HG03045 (cell line): ENCODE results near the gene TTC34.
"Not testable (repeated sequence)": the region's sequence is repeated elsewhere in the genome, so short reads cannot be mapped to it uniquely, and the experiment has no call there.

Source experiments
- ATAC-seq: cut with Tn5 transposase; IDR thresholded peaks from one replicate; pipeline ENCODE4 v1.9.1; 2021; ENCODE audit warnings: mild to moderate bottlenecking, moderate library complexity; ENCODE audit not compliant: unreplicated experiment

The TTC34 gene

GRCh38 chr1:2685671-2686070 is 115.8 kb downstream of the TTC34 start:
- not testable (repeated sequence) for ATAC-seq

DNA sequence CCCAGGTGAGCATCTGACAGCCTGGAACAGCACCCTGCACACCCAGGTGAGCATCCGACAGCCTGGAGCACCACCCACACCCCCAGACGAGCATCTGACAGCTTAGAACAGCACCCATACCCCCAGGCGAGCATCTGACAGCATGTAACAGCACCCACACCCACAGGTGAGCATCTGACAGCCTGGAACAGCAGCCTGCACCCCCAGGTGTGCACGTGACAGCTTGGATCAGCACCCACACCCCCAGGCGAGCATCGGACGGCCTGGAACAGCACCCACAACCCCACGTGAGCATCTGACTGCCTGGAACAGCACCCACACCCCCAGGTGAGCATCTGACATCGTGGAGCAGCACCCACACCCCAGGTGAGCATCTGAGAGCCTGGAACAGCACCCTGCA is 116.6 kb downstream of the TTC34 start:
- not testable (repeated sequence) for ATAC-seq

- not testable (repeated sequence) for ATAC-seq
These were observed 117.5 kb downstream of the TTC34 start for GRCh38 chr1:2684000-2684399.

GRCh38 chr1:2683321-2683741 is 118.2 kb downstream of the TTC34 start:
- ATAC-seq: not testable (repeated sequence)

DNA sequence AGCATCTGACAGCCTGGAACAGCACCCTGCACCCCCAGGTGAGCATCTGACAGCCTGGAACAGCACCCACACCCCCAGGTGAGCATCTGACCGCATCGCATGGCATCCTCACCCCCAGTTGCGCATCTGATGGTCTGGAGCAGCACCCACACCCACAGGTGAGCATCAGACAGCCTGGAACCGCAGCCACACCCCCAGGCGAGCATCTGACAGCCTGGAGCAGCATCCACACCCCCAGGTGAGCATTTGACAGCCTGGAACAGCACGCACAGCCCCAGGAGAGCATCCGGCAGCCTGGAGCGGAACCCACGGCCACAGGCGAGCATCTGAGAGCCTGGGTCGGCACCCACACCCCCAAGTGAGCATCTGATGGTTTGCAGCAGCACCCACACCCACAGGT is 118.6 kb downstream of the TTC34 start:
- not testable (repeated sequence) for ATAC-seq

- not testable (repeated sequence) for ATAC-seq
These were observed 124.8 kb downstream of the TTC34 start for GRCh38 chr1:2676726-2677125.

- ATAC-seq: not testable (repeated sequence)
These were observed 129.8 kb downstream of the TTC34 start for GRCh38 chr1:2671656-2672055.

DNA sequence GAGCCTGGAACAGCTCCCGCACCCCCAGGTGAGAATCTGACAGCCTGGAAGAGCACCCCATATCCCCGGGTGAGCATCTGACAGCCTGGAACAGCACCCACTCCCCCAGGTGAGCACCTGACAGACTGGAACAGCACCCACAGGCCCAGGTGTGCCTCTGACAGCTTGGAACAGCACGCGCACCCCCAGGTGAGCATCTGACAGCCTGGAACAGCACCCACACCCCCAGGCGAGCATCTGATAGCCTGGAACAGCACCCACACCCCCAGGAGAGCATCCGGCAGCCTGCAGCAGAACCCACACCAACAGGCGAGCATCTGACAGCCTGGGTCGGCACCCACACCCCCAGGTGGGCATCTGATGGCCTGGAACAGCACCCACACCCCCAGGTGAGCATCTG is 141.7 kb downstream of the TTC34 start:
- ATAC-seq: not testable (repeated sequence)

GRCh38 chr1:2657909-2658308 is 143.6 kb downstream of the TTC34 start:
- ATAC-seq: not testable (repeated sequence)

GRCh38 chr1:2657124-2657523 is 144.4 kb downstream of the TTC34 start:
- not testable (repeated sequence) for ATAC-seq

DNA sequence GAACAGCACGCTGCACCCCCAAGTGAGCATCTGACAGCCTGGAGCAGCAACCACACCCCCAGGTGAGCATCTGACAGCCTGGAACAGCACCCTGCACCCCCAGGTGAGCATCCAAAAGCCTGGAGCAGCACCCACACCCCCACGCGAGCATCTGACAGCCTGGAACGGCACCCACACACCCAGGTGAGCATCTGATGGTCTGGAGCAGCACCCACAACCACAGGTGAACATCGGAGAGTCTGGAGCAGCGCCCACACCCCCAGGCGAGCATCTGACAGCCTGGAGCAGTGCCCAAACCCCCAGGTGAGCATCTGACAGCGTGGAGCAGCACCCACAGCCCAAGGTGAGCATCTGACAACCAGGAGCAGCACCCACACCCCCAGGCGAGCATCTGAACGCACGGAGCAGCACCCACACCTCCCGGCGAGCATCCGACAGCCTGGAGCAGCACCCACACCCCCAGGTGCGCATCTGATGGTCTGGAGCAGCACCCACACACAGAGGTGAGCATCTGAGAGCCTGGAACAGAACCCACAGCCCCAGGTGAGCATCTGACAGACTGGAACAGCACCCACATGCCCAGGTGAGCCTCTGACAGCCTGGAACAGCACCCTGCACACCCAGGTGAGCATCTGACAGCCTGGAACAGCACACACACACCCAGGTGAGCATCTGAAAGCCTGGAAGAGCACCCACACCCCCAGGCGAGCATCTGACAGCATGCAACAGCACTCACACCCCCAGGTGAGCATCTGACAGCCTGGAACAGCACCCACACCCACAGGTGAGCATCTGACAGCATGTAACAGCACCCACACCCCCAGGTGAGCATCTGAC is 145.7 kb downstream of the TTC34 start:
- not testable (repeated sequence) for ATAC-seq

GRCh38 chr1:2654443-2654948 is 147.0 kb downstream of the TTC34 start:
- ATAC-seq: not testable (repeated sequence)

DNA sequence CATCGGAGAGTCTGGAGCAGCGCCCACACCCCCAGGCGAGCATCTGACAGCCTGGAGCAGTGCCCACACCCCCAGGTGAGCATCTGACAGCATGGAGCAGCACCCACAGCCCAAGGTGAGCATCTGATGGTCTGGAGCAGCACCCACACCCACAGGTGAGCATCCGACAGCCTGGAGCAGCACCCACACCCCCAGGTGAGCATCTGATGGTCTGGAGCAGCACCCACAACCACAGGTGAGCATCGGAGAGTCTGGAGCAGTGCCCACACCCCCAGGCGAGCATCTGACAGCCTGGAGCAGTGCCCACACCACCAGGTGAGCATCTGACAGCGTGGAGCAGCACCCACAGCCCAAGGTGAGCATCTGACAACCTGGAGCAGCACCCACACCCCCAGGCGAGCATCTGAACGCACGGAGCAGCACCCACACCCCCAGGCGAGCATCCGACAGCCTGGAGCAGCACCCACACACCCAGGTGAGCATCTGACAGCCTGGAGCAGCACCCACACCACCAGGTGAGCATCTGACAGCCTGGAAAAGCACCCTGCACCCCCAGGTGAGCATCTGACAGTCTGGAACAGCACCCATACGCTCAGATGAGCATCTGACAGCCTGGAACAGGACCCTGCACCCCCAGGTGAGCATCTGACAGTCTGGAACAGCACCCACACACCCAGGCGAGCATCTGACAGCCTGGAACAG is 147.6 kb downstream of the TTC34 start:
- ATAC-seq: not testable (repeated sequence)

DNA sequence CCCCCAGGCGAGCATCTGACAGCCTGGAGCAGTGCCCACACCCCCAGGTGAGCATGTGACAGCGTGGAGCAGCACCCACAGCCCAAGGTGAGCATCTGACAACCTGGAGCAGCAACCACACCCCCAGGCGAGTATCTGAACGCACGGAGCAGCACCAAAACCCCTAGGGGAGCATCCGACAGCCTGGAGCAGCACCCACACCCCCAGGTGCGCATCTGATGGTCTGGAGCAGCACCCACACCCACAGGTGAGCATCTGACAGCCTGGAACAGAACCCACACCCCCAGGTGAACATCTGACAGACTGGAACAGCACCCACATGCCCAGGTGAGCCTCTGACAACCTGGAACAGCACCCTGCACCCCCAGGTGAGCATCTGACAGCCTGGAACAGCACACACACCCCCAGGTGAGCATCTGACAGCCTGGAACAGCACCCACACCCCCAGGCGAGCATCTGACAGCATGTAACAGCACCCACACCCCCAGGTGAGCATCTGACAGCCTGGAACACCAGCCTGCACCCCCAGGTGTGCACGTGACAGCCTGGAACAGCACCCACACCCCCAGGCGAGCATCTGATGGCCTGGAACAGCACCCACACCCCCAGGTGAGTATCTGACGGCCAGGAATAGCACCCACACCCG is 148.4 kb downstream of the TTC34 start:
- not testable (repeated sequence) for ATAC-seq

- ATAC-seq: not testable (repeated sequence)
These were observed 149.2 kb downstream of the TTC34 start for GRCh38 chr1:2652152-2652925.

- no peak for ATAC-seq
These were observed 150.4 kb downstream of the TTC34 start for GRCh38 chr1:2650967-2651645.

GRCh38 chr1:2646837-2647236 is 154.7 kb downstream of the TTC34 start:
- ATAC-seq: no peak

DNA sequence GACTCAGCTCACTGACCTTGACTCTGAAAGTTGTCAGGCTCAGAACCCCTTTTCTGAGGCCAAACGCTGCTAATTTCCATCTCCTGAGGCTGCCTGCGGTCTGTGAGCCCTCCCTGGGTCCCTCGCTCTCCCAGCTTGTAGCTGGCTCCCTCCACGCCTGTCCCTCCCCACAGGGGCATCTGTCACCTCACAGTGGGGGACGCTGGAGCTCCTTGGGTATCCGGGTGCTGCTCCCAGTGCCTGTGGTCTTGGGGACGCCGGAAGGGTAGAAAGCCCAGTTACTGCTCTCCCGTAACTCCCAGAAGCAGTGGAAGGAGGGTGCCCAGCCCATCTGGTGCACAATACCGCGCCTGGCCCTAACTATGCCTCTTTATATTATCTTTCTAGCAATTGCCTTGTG is 155.7 kb downstream of the TTC34 start:
- ATAC-seq: no peak

DNA sequence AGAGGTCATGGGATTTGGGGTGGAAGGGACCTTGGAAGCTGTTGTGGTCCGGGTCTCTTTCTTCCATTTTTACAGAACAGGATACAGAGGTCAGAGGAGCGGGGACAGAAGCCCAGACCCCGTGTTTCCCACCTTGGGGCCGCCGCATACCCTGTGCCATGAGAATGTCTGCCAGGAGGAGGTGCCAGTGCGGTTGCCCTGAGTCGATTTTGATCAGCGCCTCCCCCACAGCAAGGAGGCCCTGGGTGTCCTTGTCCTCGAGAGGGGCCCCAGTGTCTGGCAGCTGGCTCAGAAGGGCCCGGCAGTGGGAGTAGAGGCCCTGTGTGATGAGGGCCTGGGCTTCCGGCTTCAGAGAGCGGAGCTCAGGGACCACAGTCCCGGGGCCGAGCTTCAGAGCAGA is 156.3 kb downstream of the TTC34 start:
- ATAC-seq: no peak

GRCh38 chr1:2644591-2645101 is 156.8 kb downstream of the TTC34 start:
- ATAC-seq: no peak
